IPS-18a (cell line): Measurements from ENCODE around the gene MTA3.

ENCODE experiments used
- H3K27ac ChIP-seq: one replicate; pipeline ENCODE4 v1.5.1; 2013; ENCODE audit warnings: low read length
- H3K27me3 ChIP-seq: one replicate; pipeline ENCODE4 v1.6.1; 2013; ENCODE audit warnings: mild to moderate bottlenecking, low read length; ENCODE audit not compliant: control insufficient read depth, insufficient read depth
- H3K36me3 ChIP-seq: one replicate; pipeline ENCODE4 v1.6.1; 2013; ENCODE audit warnings: low read depth, low read length; ENCODE audit not compliant: control insufficient read depth
- H3K4me1 ChIP-seq: one replicate; pipeline ENCODE4 v1.6.1; 2013; ENCODE audit warnings: low read depth, low read length; ENCODE audit not compliant: control insufficient read depth
- H3K4me3 ChIP-seq: one replicate; pipeline ENCODE4 v1.5.1; 2013; ENCODE audit warnings: low read length
- H3K9ac ChIP-seq: one replicate; pipeline ENCODE4 v1.6.1; 2013; ENCODE audit warnings: mild to moderate bottlenecking, low read length, moderate library complexity
- H3K9me3 ChIP-seq: one replicate; pipeline ENCODE4 v1.6.1; 2013; ENCODE audit warnings: low read depth, low read length; ENCODE audit not compliant: control insufficient read depth

The MTA3 gene

GRCh38 chr2:42768706-42769256 lies 200.3 kb downstream of the MTA3 start:
- Histone ChIP-seq H3K4me1 (peaks cover 6% of the 10 kb centered on the region), H3K9ac (no peak overlapping the region), H3K27me3 (no peaks in the 10 kb centered on the region), H3K36me3 (no peaks in the 10 kb centered on the region), H3K27ac (no peak overlapping the region), H3K9me3 (no peaks in the 10 kb centered on the region), H3K4me3 (no peak overlapping the region)

- Histone ChIP-seq H3K36me3 (no peaks in the 10 kb centered on the region), H3K27ac (no peak overlapping the region), H3K9me3 (no peaks in the 10 kb centered on the region), H3K4me1 (peaks cover 9% of the 10 kb centered on the region), H3K27me3 (no peaks in the 10 kb centered on the region), H3K9ac (no peak overlapping the region), H3K4me3 (no peak overlapping the region)
These were observed 201.3 kb downstream of the MTA3 start for GRCh38 chr2:42769583-42770287.

GRCh38 chr2:42770288-42771131 lies 202.1 kb downstream of the MTA3 start:
- no peaks in the 10 kb centered on the region for H3K9me3 ChIP-seq
- no peak overlapping the region for H3K9ac ChIP-seq
- H3K4me1 ChIP-seq: peaks cover 9% of the 10 kb centered on the region
- H3K4me3 ChIP-seq: no peak overlapping the region
- no peaks in the 10 kb centered on the region for H3K36me3 ChIP-seq
- H3K27ac ChIP-seq: no peak overlapping the region
- no peaks in the 10 kb centered on the region for H3K27me3 ChIP-seq

- H3K36me3 ChIP-seq: no peaks in the 10 kb centered on the region
- H3K4me3 ChIP-seq: no peak overlapping the region
- no peaks in the 10 kb centered on the region for H3K9me3 ChIP-seq
- H3K9ac ChIP-seq: no peak overlapping the region
- H3K27ac ChIP-seq: no peak overlapping the region
- H3K27me3 ChIP-seq: no peaks in the 10 kb centered on the region
- peaks cover 9% of the 10 kb centered on the region for H3K4me1 ChIP-seq
These were observed 203.2 kb downstream of the MTA3 start for GRCh38 chr2:42771546-42772153.

- Histone ChIP-seq H3K36me3 (no peaks in the 10 kb centered on the region), H3K9me3 (peaks cover 18% of the 10 kb centered on the region), H3K4me3 (no peak overlapping the region), H3K27ac (no peak overlapping the region), H3K9ac (no peak overlapping the region), H3K4me1 (peaks cover 9% of the 10 kb centered on the region), H3K27me3 (no peaks in the 10 kb centered on the region)
These were observed 206.8 kb downstream of the MTA3 start for GRCh38 chr2:42775186-42775585.

GRCh38 chr2:42775810-42776209 lies 207.4 kb downstream of the MTA3 start:
- peaks cover 21% of the 10 kb centered on the region for H3K9me3 ChIP-seq
- peaks cover 9% of the 10 kb centered on the region for H3K4me1 ChIP-seq
- H3K36me3 ChIP-seq: no peaks in the 10 kb centered on the region
- H3K9ac ChIP-seq: no peak overlapping the region
- H3K4me3 ChIP-seq: no peak overlapping the region
- H3K27me3 ChIP-seq: no peaks in the 10 kb centered on the region
- H3K27ac ChIP-seq: no peak overlapping the region

GRCh38 chr2:42777883-42778805 lies 209.7 kb downstream of the MTA3 start:
- H3K36me3 ChIP-seq: no peaks in the 10 kb centered on the region
- H3K27ac ChIP-seq: no peak overlapping the region
- no peak overlapping the region for H3K4me3 ChIP-seq
- H3K9ac ChIP-seq: no peak overlapping the region
- H3K27me3 ChIP-seq: no peaks in the 10 kb centered on the region
- H3K9me3 ChIP-seq: peaks cover 24% of the 10 kb centered on the region
- peaks cover 7% of the 10 kb centered on the region for H3K4me1 ChIP-seq

GRCh38 chr2:42781181-42781580 lies 212.7 kb downstream of the MTA3 start:
- H3K9me3 ChIP-seq: peaks cover 24% of the 10 kb centered on the region

GRCh38 chr2:42783511-42783910 lies 215.1 kb downstream of the MTA3 start:
- no peak overlapping the region for H3K27ac ChIP-seq
- no peaks in the 10 kb centered on the region for H3K27me3 ChIP-seq
- H3K36me3 ChIP-seq: no peaks in the 10 kb centered on the region
- H3K4me1 ChIP-seq: no peaks in the 10 kb centered on the region
- H3K9me3 ChIP-seq: peaks cover 12% of the 10 kb centered on the region
- H3K9ac ChIP-seq: no peak overlapping the region
- H3K4me3 ChIP-seq: no peak overlapping the region

More at GRCh38 chr2:42781181-42781580, 212.7 kb downstream of the MTA3 start:
- H3K27me3 ChIP-seq: no peaks in the 10 kb centered on the region
- H3K4me1 ChIP-seq: no peaks in the 10 kb centered on the region
- H3K36me3 ChIP-seq: no peaks in the 10 kb centered on the region
- no peak overlapping the region for H3K9ac ChIP-seq
- no peak overlapping the region for H3K27ac ChIP-seq
- H3K4me3 ChIP-seq: no peak overlapping the region

GRCh38 chr2:42784204-42784880 lies 215.9 kb downstream of the MTA3 start:
- peaks cover 7% of the 10 kb centered on the region for H3K9me3 ChIP-seq
- H3K27me3 ChIP-seq: no peaks in the 10 kb centered on the region
- no peak overlapping the region for H3K27ac ChIP-seq
- no peaks in the 10 kb centered on the region for H3K36me3 ChIP-seq
- H3K4me3 ChIP-seq: no peak overlapping the region
- no peaks in the 10 kb centered on the region for H3K4me1 ChIP-seq
- H3K9ac ChIP-seq: no peak overlapping the region
